ENCODE data around the gene U2AF2.
A peak's percentile ranks its signal among the peaks of the same experiment; 100 is the strongest.

The U2AF2 gene

GRCh38 chr19:55674841-55675660 is 20.2 kb downstream of the U2AF2 start, which contains the start of gene EPN1:
Gene EPN1, plus strand, starts transcription at chr19:55675226. Its CDS starts 3,402 bp downstream, at chr19:55678628.
- peak; percentile 95 to 96 for DNase-seq (ENCODE audit: low read depth in 2 of 2)

GRCh38 chr19:55675661-55676354 is 21.0 kb downstream of the U2AF2 start:
- DNase-seq (ENCODE audit: low read depth in 2 of 2): no peak

GRCh38 chr19:55676383-55676782 is 21.5 kb downstream of the U2AF2 start:
- DNase-seq (ENCODE audit: low read depth in 2 of 2): no peak

- DNase-seq (ENCODE audit: low read depth in 2 of 2): no peak
These were observed 22.2 kb downstream of the U2AF2 start for GRCh38 chr19:55676889-55677505.

- DNase-seq (ENCODE audit: low read depth in 2 of 2): no peak
These were observed 22.8 kb downstream of the U2AF2 start for GRCh38 chr19:55677572-55678028.

- no peak for DNase-seq (ENCODE audit: low read depth in 2 of 2)
These were observed 23.4 kb downstream of the U2AF2 start for GRCh38 chr19:55678121-55678671.

- no peak for DNase-seq (ENCODE audit: low read depth in 2 of 2)
These were observed 24.8 kb downstream of the U2AF2 start for GRCh38 chr19:55679343-55680257.

GRCh38 chr19:55680339-55681130 is 25.7 kb downstream of the U2AF2 start:
- DNase-seq (ENCODE audit: low read depth in 2 of 2): no peak

- no peak for DNase-seq (ENCODE audit: low read depth in 2 of 2)
These were observed 26.6 kb downstream of the U2AF2 start for GRCh38 chr19:55681131-55682092.

GRCh38 chr19:55683449-55684261 is 28.8 kb downstream of the U2AF2 start:
- DNase-seq (ENCODE audit: low read depth in 2 of 2): no peak

GRCh38 chr19:55684946-55685681 is 30.3 kb downstream of the U2AF2 start:
- no peak for DNase-seq (ENCODE audit: low read depth in 2 of 2)

- no peak for DNase-seq (ENCODE audit: low read depth in 2 of 2)
These were observed 30.9 kb downstream of the U2AF2 start for GRCh38 chr19:55685776-55686175.

- DNase-seq (ENCODE audit: low read depth in 2 of 2): no peak
These were observed 31.6 kb downstream of the U2AF2 start for GRCh38 chr19:55686311-55687050.

GRCh38 chr19:55687281-55688201 is 32.7 kb downstream of the U2AF2 start:
- DNase-seq (ENCODE audit: low read depth in 2 of 2): no peak

GRCh38 chr19:55688422-55689218 is 33.8 kb downstream of the U2AF2 start:
- no peak for DNase-seq (ENCODE audit: low read depth in 2 of 2)
